ENCODE results near the gene QPCTL.
"Not testable (repeated sequence)": the region's sequence is repeated elsewhere in the genome, so short reads cannot be mapped to it uniquely, and the experiment has no call there.

QPCTL gene

GRCh38 chr19:45674946-45675345 is 17.5 kb upstream of the QPCTL start:
- DNase-seq: no peak

DNA sequence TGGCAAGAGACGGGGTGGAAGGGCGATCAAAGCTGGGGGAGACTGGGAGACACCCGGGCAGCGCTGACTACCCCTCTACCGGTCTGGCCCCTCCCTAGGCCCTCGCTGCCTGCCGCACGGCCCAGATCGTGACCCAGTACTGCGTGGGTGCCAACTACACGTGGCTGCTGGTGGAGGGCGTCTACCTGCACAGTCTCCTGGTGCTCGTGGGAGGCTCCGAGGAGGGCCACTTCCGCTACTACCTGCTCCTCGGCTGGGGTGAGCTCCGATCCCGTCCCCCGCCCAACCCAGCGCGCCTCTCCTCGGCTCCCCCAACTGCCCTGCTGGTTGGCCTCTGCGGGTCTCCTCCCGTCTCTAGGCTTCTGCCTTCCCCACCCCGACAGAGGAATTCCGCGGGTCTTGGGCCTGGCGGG is 15.6 kb upstream of the QPCTL start:
- peak in 2 of 58 donors; percentile 3 to 47 for DNase-seq

GRCh38 chr19:45677351-45678230 is 14.9 kb upstream of the QPCTL start:
- peak in 49 of 58 donors; percentile 6 to 85 (median 51) for DNase-seq

DNA sequence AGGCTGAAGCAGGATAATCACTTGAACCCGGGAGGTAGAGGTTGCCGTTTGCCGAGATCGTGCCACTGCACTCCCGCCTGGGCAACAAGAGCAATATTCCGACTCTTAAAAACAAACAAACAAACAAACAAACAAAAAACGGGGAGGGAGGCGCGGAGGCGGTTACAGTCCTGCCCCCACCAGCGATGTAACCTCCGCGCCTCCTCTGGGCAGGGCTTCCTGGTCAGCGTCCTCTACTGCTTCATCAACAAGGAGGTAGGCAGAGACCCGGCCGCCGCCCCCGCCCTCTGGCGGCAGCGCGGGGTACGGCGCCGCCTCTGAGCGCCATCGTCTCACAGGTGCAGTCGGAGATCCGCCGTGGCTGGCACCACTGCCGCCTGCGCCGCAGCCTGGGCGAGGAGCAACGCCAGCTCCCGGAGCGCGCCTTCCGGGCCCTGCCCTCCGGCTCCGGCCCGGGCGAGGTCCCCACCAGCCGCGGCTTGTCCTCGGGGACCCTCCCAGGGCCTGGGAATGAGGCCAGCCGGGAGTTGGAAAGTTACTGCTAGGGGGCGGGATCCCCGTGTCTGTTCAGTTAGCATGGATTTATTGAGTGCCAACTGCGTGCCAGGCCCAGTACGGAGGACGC is 11.0 kb upstream of the QPCTL start:
- peak in 57 of 58 donors; percentile 12 to 89 (median 76) for DNase-seq

GRCh38 chr19:45682117-45682516 is 10.3 kb upstream of the QPCTL start:
- DNase-seq: peak in 1 of 58 donors; percentile 16

DNA sequence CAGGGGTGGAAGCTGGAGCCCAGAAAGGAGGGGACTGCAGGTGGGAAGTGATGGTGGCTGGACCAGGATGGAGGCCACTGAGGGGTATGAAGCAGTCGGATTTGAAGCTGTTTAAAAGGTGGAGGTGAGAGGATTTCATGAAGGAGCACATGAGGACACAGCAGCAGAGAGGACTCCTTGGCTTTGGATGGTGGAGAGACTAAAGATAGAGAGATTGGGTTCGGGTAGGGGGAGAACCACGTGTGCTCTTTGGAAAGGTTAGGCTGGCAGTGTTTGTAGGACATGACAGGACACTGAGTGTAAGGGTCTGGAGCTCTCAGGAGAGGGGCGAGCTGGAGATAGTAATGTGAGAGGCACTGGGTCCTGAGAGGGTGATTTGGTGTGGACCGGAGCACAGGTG is 9.6 kb upstream of the QPCTL start:
- DNase-seq: no peak

GRCh38 chr19:45685045-45685444 is 7.4 kb upstream of the QPCTL start:
- not testable (repeated sequence) for DNase-seq

- no peak for DNase-seq
These were observed 4.9 kb upstream of the QPCTL start for GRCh38 chr19:45687599-45687998.

DNA sequence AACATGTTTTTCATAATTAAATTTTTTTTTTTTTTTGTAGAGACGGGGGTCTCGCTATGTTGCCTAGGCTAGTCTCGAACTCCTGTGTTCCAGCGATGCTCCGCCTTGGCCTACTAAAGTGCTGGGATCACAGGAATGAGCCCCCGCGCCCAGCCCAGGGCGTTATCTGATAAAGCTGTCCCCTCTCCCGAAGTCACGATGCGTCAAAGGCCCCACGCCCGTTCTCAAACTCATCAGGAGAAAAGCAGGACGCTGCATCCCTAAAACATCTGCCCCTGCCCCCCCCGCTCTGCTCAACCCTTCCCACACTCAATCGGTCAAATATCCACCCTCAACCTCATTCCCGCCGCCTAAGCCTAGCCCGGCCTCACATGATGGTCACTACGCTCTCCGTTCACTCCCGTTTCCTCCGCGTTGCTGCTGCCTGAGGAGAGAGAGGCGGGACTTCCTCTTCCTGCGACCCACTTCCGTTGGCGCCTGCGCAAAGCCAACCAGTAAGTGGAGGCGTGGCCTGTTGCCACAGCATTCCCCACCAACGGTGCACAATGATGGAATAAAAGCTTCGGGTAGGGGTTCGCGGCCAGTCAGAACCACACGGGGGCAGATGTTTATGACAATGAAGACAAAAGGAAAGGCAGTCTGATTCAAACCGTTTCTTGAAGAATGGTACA is 815 bp upstream of the QPCTL start, which contains the start of gene SNRPD2:
Gene SNRPD2, minus strand, starts transcription at position 438 of the 671 bp plus-strand sequence. Its CDS starts 65 bp downstream, at position 373.
- DNase-seq: peak; percentile 75 to 100 (median 95)

- peak in 54 of 58 donors; percentile 3 to 82 (median 38) for DNase-seq
These were observed 781 bp downstream of the QPCTL start for GRCh38 chr19:45693106-45693788.

- DNase-seq: no peak
These were observed 9.2 kb downstream of the QPCTL start for GRCh38 chr19:45701676-45702075.

DNA sequence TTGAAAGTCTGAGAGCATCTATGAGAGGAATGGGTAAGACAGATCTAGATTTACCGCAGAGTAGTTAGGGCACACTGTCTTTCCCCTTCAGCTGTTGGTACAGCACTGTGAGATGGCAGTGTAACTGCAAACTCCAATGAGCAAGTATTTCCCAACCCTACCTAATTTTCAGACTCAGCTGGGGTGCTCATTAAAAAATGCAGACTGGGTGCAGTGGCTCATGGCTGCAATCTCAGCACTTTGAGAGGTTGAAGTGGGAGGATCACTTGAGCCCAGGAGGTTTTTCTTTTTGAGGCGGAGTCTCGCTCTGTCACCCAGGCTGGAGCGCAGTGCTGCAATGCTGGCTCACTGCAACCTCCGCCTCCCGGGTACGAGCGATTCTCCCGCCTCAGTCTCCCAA is 12.6 kb downstream of the QPCTL start:
- DNase-seq: no peak

DNA sequence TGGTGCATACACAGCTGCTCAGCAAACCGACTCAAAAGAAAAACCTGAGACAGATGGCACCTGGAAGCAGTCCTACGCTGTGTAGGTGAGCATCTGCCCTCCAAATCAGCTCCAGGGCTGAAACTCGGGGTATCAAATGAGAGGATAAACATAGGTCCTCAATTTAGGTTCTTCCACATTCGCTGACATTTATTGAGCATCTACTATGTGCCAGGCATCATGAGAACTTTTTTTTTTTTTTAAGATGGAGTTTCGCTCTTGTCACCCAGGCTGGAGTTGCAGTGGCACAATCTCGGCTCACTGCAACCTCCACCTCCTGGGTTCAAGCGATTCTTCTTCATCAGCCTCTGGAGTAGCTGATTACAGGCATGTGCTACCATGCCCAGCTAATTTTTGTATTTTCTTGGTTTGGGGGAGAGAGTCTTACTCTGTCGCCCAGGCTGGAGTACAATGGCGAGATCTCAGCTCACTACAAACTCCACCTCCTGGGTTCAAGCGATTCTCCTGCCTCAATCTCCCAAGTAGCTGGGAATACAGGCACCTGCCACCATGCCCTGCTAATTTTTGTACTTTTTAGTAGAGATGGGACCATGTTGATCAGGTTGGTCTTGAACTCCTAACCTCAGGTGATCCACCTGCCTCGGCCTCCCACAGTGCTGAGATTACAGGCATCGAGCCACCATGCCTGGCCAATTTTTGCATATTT is 13.4 kb downstream of the QPCTL start:
- DNase-seq: no peak

GRCh38 chr19:45710356-45711130 is 18.1 kb downstream of the QPCTL start:
- peak in 1 of 58 donors; percentile 6 for DNase-seq

DNA sequence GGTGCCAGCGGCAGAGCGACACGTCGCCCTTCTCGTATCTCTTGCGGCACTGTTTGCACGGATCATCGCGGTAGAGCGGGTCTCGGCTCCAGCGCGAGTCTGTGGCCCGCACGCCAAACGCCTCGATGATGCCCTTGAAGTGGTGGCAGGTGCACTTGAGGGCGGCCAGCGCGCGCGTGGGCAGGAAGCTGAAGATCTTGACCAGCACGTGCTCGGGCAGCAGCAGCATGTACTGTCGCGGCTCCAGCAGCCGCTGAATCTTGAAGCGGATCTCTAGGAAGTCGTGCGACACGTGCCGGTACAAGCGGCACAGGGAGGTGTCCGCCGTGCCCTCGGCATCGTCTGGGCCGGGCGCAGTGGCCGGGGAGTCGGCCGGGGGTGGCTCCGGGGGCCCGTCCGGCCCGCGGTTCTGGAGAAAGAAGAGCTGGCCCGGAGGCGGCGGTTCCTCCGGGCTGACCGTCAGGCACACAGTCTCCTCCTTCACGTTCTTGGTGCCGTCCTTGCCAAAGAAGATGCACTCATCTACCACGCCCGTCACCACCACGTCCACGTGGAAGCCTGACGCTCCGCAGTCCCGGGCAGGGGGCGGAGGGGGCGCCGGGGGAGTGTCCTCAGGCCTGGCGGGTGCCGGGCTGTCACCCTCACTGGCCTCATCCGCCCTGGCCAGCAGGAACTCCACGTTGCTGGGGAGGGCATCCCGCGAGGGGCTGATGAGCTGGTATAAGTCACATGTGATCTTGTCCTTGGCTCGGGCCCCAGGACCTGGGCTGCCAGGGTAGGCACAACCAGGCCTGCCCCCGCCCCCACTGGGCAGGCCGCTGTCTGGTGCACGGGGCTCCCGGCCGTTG is 19.6 kb downstream of the QPCTL start:
- no peak for DNase-seq

DNA sequence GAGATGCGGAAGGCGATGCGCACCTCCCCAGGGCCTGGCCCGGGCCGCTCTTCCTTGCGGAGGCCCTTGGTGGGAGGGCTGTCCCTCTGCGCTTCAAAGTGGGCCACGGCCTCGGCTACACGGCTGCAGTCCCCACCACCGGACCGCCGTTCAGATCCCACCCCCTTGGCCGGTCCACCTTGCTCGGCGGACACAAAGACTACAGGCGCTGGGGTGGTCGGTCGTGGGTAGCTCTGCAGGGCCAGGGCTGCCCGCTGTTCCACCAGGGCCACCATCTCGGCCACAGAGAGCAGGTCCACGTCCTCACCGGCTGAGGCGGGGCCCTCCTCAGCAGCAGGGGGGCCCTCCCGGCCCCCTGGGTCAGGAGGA is 20.2 kb downstream of the QPCTL start:
- no peak for DNase-seq

- DNase-seq: no peak
These were observed 20.7 kb downstream of the QPCTL start for GRCh38 chr19:45713141-45713540.

DNA sequence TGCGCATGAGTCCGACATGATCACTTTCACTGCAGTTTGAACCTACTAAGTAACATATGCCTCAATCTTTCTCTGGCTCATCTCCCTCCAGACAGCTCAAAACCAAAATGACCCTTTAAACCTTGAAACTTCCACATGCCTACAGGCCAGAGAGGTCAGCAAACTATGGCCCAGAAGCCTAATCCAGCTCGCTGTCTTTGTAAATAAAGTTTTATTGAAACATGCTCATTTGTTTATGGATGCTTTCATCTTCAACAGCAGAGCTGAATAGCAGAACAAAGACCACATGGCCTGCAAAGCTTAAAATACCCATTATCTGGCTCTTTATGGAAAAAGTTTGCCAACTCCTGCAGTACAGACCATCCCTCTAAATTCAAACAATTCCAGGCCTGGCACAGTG is 22.7 kb downstream of the QPCTL start:
- DNase-seq: no peak

Measured in anterior cingulate cortex (tissue), 58 donors.